Midbrain (tissue), 1 donor: ENCODE results near the gene FANCI.

Experiments used
- DNase-seq: peaks from one replicate; lab custom pipeline; 2025; lab: John Stamatoyannopoulos, UW

Gene FANCI

DNA sequence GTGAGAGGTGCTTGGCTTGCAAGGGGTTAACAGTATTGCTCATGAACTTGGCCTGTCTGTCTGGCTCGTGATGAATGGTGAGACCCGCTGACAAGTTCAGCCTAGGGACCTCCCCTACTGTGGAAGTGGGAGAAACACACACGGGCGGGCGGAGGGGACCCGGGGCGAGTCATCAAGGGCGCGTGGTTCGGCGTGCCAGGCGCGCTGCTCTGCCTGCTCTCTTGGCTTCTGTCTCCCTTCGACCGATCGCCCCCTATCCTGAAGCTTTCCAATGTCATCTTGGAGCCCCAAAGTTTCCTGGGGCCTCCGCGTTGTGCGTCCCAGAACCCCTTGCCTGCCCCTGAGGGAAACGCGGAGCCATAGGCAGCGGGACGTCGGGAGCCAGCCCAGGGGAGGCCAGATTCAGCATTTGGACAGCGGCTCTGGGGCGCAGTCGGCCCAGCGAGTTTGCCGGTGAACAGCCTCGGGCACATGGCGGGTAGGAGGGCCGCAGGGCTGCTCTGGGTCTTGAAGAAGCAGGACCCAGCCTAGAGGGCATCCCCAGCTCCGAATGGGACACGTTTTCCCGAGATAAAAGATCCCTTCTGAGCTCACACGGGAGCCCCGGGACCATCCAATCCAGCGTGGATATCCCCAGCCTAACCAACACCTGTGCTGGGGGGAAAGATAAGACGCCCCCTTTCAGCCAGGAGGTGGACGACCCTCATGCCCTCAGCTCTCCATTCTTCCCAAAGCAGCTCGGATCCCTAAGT is 117.8 kb downstream of the FANCI start:
- DNase-seq, result peak; percentile 78

DNA sequence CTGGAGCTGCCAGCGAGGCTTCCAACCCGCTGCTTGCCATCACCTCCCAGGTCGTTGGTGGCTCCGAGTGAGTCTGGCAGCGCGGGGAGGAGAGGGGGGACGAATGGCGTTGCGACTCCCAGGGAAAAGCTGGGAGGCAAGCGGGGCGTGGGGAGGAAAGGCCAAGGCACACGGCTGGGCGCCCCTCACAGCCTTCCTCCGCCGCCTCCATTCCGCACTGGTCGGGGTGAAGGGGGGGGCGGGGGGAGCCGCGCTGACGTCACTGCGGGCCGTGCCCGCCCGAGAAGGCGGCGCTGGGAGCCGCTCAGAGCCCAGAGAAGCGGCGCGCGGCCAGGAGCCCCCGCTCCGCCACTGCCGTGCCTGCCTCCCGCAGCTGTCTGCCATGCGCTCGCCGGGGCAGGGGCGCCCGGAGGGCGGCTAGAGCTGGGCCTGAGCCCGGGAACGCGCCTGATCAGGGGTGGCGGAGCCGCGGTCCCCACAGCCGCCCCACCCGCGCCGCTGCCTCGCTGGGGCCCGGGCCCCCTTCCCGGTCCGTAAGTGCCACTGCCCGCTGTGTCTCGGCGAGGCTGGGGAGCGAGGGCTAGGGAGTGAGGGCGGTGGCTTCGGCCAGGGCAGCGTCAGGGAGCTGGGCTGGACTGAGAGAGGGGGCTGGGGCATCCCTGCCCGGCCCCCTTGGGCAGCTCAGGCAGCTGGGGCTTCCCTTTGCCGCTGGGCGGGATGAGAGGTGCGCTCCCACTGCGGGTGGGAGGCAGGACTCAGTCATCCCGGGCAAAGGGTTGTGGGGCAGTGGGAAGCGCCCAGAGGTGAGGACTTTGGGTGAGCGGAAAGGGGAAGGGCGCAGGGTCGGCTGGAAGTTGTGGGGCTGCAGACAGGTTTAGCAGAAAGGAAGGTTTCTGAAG is 118.7 kb downstream of the FANCI start:
- DNase-seq, result peak; percentile 75

GRCh38 chr15:89363133-89363532 is 119.4 kb downstream of the FANCI start:
- DNase-seq, result no peak

- no peak for DNase-seq
Measured at GRCh38 chr15:89363770-89364169, 120.0 kb downstream of the FANCI start.

GRCh38 chr15:89364341-89364740 is 120.6 kb downstream of the FANCI start:
- peak; percentile 32 for DNase-seq

- peak; percentile 74 for DNase-seq
Measured at GRCh38 chr15:89364741-89365450, 121.1 kb downstream of the FANCI start.

DNA sequence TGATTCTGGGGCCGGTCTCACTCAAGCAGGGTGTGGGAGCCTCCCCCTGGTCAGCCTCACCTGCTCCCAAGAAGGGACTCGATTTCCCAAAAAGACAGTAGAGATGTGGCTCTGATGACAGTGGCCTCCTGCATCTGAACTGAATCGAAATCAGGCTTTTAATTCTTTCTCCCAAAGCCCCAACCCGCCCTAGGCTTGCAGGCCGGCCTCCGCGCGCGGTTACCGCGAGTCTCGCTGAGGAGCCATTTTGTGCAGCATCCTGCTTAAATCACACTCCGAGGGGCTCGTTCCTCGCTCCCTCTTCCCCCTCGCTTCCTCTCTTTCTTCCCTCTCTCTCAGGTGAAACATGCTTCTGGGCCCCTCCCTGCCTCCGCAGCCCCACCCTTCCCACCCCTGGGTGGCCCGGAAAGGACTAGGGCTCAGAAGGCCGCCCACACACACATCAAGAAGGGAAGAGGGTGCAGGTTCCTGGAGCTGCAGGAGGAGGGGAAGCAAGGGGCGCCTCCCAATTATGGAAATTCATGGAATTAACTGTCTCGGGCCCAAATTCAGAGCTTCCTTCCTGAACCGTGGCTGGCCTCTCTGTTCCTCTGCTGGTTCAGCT is 121.8 kb downstream of the FANCI start:
- no peak for DNase-seq
